Stimulated activated CD4-positive, alpha-beta T cell treated with anti-CD3 and anti-CD28 coated beads, Interleukin-15, amount 100 ng/mL, for 1 hour (primary cell): ENCODE measurements around the gene SH2D3C.

Source experiments
- DNase-seq, 2 donors: peaks; one replicate each; pipeline ENCODE4 v3.0.0-alpha.2; 2020; ENCODE audit warnings: low read depth in 1 of 2, low spot score in 1 of 2

The SH2D3C gene, protein sequence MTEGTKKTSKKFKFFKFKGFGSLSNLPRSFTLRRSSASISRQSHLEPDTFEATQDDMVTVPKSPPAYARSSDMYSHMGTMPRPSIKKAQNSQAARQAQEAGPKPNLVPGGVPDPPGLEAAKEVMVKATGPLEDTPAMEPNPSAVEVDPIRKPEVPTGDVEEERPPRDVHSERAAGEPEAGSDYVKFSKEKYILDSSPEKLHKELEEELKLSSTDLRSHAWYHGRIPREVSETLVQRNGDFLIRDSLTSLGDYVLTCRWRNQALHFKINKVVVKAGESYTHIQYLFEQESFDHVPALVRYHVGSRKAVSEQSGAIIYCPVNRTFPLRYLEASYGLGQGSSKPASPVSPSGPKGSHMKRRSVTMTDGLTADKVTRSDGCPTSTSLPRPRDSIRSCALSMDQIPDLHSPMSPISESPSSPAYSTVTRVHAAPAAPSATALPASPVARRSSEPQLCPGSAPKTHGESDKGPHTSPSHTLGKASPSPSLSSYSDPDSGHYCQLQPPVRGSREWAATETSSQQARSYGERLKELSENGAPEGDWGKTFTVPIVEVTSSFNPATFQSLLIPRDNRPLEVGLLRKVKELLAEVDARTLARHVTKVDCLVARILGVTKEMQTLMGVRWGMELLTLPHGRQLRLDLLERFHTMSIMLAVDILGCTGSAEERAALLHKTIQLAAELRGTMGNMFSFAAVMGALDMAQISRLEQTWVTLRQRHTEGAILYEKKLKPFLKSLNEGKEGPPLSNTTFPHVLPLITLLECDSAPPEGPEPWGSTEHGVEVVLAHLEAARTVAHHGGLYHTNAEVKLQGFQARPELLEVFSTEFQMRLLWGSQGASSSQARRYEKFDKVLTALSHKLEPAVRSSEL

DNA sequence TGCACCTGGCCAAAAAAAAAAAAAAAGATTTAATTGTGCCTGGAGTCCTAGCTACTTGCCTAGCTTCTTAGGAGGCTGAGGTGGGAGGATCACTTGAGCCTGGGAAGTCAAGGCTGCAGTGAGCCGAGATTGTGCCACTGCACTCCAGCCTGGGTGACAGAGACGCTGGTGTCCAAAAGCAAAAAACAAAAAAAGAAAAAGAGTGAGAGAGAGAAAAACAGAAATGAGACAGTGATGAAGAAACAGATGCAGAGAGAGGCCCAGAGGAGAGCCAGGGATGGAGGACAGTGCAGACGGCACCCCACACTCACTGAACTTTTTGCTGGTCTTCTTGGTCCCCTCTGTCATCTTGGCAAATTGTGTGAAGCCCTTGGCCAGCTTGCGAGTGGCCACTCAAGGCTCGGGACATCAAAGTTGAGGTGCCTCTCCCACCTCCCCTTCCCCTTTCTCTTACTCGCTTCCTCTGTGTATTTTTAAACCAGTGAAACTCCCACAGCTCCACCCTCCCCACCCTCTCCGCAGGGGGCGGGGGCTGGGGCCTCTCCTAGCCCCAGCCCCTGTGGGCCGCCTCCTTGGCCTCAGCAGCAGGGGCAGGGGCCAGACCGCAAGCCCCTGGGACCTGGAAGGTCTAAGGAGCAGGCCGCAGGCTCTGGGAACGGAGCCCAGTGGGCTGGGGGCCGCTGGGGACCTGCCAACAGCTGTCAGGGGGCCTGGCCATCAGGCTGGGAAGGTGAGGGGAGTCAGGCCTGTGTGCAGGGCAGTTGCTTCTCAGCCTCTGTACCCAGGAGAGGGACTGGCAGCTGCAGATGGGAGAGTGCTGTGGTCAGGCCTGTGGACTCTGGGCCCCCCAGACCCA, at the start of gene SH2D3C:
TSS of gene SH2D3C (minus strand) at position 387 of the 856 bp plus-strand sequence. CDS start at position 348, 39 bp downstream.
- peak in 1 of 2 donors; percentile 35 for DNase-seq

DNA sequence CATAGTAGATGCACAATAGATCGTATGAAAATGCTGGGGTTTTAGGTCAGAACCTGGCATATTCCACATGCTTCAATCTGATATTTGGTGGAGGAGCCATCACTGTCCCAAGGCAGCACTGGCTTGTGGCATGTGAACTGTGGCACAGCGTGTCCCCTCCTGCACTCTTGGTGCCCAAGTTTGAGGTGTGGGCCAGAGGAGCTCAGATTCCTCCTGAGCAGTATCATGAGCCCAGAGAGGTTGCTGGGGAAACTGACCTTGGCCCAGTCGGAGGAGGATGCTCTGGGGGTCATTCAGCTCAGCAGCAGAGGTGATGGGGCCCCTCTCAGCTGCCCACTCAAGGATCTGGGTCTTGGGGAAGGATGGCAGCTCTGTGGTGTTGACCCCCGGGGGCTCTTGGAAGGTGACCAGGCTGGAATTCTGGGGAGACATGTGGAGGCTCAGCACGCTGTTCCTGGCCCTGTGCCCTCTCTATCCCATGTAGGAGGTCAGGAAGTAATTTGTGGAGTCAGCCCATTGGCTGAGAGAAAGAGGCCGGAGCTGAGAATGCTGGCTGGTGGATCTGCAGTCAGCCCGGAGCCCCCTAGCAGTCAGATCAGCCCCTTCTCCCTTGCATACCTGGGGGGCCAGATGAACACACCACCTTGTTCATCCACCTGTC, 47.9 kb upstream of the SH2D3C start:
- DNase-seq: no peak

DNA sequence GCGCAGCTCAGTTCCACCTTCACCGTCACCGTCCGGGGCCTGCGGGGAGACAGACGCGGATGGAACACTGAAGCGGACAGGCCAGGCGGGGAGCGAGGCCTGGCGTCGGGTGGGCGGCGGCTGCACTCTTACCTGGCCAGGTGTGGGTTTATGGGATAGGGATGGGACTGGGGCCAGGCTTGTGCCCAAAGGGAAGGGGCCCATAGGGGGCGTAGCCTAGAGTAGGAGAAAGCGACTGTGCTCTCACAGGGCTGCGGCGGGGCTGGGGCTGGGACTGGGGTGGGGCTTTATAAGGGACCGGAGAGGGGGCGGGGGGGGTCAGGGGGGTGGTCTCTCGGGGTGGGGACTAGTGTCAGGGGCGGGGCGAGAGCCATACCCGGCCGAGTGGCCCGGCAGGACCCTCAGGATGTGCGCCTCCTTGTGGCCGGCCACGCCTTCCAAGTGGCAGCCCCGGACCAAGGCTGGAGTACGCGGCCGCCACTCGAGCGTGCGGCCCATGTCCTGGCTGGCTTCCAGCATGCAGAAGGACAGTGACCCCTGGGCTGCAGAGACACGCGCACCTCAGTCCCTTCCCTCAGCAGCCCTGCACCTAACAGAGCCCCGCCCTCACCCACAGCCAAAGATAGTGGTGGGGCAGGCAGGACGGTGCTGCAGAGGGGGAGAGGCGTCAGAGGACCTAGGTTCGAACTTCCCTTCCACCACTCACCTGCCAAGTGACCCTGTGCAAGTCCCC, 47.0 kb upstream of the SH2D3C start:
- no peak for DNase-seq

DNA sequence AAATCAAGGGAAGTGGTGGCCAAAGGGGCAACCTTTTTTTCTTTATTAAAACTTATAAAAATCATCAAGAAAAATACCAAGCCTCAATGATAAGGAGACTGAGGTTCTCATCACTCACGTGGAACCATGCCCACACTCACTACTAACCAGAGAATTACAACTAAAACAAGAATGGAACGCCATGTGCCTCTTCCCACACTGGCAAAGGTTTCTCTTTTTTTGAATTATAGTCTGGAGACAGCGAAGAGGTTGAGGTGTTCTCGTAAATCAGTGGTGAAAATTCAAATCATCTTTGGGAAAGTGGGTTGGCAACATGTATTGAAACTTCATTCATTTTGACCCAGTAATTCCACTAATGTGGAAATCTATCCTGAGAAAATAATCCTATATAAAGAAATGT, 43.6 kb upstream of the SH2D3C start:
- no peak for DNase-seq

DNA sequence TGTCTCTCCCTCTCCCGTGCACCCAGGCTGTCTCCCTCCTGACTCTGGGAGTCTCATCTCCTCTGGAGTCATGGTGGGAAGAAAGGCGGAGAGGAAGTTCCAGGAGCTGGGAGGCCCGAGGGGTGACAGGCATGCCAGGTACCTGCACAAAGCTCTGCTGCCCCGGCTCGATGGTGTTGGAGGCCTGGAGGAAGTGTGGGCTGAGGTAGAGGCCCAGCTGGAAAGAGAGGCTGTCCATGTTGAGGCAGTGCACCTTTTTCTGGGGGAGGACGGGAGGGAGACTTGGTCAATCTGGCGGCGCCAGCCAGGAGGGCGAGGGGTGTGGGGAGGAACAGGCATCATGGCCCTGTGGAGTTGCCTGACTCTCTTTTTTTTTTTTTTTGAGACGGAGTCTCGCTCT, 40.1 kb upstream of the SH2D3C start:
- no peak for DNase-seq

DNA sequence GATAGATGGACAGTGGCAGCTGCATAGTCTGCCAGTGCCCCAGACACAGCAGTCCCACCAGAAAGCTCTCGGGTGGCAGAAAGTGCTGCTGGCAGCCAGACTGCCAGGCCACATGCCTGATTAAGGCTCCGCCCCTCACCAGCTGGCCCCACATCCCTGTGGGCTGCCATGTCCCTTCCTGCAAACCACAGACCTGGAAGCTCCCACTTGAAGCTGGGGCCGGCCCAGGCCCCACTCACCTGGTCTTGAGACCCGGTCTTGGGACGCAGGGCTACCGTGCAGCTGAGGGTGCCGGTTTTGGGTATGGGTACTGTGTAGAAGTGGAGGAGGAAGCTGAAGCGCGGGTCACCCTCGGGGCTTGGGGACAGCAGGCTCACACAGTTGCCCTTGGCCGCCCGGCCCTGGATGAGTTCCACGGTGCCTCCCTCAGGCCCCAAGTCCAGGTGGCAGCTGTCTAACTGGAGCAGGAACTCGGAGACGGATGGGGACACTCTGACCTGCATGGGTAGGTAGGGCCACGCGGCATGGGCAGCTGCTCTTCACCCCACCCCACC, 39.5 kb upstream of the SH2D3C start:
- no peak for DNase-seq

DNA sequence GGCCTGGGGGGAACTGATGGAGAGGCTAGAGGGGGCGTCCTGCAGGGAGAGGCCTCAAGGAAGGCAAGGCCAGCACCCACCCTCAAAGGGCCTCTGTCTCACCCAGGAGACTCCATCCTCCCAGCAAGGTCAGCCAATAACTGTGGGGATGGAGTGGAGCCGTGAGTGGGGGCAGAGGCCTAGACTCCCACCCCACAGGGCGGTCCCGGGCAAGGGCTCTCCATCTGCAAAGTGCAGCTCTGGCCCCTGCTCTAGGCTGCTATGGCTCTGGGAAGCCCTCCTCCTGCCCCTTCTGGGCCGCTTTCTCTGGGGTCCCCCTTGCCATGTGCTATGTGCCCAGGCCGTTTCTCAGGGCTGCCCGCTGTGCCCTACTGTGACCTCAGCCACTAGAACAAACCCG, 38.3 kb upstream of the SH2D3C start:
- DNase-seq: no peak

DNA sequence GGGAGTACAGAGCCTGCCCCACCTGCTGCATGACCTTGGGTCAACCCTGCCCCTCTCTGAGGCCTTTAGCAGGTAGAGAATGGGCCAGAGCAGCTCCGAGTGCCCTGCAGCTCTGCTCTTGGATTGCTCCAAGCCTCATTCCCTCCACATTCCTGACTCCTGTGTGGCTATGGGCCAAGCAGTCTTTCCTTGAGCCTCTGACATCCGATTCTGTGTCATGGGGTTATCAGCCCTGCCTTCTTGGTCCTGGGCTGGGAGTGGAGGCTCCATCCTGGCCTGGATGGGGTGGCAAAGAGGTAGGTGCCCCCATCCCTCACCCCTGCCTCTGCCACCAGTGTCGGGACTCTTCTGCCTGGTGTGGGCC, 37.9 kb upstream of the SH2D3C start:
- no peak for DNase-seq

DNA sequence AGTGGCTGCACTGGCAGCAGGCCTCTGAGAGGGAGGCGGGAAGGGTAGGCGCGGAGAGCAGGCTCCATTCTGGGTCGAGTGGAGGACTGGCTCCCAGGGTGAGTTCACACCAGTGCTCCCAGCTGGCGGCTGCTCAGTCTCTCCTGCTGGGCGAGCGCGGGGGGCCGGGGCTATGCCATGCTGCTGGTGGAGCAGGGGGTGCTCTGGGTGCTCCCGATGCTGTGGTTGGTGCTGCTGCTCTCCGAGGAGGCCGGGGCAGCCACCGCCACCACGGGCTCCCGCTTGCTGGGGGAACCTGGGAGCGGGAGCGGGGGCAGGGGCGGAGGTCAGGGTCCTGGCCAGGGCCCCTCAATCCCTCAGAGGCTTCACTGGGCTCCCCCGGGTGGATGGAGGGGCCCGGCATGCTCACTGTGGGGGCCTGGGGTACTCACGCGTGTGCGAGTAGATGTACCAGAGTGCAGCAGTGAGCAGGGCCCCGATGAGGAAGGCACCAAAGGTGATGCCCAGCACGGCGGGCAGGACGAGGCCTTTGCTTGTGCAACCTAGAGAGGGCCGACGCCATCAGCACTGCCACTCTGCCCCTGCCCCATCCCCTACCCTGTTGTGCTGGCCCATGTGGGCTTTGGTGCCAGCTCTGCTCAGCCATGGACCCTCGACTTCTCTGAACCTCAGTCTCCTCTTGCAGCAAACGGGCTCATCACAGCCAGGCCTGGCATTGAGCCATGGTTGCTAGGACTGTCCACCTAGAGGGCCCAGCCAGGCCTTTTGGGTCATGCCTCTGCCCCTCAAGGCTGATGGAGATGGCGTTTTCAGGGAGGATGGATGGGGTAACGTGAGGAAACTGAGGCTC, 37.3 kb upstream of the SH2D3C start:
- DNase-seq: no peak

DNA sequence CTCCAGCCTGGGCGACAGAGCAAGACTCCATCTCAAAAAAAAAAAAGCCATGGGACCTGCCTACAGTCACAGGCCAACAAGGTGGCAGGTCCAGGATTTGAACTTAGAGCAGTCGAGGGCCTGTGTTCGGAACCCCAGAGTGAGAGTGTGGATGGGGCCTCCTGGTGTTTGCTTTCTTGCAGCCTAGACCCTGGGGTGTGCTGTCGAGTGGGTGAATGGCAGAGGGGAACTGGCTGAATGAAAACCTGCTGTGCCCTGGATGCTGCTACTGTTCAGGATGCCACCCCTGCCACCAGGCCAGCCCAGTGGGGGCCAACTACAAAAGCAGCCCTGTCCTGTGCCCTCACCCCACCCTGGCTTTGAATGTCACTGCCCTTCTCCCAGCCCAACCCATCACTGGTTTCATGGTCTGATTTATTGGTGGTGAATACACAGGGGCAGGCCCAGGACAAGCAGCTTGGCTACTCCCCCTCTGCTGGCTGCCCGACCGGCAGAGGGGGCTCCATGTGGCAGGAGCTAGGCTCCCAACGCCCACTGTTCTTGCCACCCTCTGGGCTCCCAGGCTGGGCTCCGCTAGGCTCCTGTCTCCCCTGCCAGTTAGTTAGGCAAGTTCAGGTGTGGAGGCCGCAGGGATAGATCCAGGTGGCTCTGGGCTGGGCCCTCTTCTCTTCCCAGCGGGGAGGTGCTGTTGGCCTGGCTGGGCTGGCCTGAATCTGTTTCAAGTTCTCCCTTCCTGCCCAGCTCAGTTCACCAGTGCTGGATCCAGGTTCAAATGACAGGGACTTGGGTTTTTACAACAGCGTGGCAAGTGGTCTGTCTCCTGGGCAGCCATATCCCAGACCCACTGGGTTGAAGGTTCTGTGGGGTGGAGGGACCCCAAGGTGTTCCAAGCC, 36.4 kb upstream of the SH2D3C start:
- DNase-seq: no peak

DNA sequence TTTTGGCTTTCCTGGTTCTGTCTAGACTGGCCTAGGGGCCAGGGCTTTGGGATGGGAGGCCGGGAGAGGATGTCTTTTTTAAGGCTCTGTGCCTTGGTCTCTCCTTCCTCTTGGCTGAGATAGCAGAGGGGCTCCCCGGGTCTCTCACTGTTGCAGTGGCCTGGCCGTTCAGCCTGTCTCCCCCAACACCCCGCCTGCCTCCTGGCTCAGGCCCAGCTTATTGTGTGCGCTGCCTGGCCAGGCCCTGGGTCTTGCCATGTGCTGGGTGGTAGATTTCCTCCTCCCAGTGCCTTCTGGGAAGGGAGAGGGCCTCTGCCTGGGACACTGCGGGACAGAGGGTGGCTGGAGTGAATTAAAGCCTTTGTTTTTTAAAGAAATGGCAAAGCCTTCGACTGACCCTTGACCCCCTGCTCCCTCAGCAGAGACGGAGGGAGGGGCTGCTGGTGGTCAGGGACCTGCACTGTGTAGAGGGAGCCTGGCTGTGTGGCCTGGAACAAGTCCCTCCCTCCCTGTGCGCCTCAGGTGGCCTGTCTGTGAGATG, 35.3 kb upstream of the SH2D3C start:
- DNase-seq: no peak

DNA sequence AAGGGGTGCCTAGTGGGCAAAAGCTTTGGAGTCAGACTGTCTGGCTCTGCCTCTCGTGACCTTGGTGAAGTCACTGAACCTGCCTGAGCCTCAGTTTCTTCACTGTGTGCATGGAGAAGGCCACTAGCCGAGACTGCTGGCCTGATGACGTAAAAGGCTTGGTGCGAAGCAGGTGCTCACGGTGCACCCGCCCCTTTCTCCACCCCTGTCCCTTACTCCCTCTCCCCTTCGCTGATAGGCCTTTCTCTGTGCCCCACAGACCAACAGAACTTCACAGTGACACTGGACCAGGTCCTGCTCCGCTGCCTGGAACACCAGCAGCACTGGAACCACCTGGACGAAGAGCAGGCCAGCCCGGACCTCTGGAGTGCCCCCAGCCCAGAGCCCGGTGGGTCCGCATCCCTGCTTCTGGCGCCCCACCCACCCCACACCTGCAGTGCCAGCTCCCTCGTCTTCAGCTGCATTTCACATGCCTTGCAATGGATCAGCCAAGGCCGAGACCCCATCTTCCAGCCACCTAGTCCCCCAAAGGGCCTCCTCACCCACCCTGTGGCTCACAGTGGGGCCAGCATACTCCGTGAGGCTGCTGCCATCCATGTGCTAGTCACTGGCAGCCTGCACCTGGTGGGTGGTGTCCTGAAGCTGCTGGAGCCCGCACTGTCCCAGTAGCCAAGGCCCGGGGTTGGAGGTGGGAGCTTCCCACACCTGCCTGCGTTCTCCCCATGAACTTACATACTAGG, 34.6 kb upstream of the SH2D3C start:
- DNase-seq: no peak

DNA sequence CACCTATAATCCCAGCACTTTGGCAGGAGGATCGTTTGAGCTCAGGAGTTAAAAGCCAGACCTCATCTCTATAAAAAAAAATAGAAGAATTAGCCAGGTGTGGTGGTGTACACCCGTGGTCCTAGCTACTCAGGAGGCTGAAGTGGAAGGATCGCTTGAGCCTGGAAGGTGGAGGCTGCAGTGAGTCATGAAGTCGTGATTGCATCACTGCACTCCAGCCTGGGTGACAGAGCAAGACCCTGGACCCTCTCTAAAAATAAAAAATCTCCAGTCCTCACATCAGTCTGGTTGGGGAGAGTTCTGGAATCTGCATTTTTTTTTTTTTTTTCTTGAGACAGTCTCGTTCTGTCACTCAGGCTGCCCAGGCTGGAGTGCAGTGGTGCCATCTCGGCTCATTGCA, 33.5 kb upstream of the SH2D3C start:
- no peak for DNase-seq

DNA sequence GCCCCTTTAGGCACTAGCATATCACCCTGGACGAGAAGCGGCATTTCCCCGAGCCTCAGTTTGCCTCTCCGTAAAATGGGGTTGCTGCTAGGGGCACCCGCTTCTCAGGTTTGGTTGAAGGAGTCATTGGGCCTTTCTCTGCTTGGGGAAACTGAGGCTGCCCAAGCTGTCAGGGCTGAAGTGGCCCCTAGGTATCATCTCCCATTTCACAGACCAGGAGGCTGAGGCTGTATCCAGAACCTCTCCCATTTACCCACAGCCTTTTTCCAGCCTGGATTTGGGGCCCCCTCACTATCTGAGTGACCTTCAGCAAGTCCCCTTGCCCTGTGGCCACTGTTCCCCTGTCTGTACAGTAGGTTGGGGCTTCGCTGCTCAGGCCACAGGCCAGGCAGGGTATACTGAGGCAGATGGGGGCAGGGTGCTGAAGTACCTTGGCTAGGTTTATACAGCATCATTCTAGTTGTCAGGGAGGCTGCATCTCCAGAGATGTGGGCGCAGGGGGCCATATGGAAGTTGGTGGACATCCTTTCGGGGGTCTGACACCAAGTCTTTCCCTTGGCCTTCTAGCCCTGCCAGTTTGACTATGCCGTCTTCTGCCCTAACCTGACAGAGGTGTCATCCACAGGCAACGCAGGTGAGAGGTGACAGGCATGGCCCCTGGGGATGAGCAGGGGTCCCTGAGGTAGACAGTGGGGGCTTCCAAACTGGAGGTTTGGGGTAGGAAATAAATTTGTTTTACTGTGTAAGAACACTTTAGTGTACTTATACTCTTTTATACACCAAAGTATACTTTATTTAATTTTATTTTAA, 32.1 kb upstream of the SH2D3C start:
- DNase-seq: no peak

DNA sequence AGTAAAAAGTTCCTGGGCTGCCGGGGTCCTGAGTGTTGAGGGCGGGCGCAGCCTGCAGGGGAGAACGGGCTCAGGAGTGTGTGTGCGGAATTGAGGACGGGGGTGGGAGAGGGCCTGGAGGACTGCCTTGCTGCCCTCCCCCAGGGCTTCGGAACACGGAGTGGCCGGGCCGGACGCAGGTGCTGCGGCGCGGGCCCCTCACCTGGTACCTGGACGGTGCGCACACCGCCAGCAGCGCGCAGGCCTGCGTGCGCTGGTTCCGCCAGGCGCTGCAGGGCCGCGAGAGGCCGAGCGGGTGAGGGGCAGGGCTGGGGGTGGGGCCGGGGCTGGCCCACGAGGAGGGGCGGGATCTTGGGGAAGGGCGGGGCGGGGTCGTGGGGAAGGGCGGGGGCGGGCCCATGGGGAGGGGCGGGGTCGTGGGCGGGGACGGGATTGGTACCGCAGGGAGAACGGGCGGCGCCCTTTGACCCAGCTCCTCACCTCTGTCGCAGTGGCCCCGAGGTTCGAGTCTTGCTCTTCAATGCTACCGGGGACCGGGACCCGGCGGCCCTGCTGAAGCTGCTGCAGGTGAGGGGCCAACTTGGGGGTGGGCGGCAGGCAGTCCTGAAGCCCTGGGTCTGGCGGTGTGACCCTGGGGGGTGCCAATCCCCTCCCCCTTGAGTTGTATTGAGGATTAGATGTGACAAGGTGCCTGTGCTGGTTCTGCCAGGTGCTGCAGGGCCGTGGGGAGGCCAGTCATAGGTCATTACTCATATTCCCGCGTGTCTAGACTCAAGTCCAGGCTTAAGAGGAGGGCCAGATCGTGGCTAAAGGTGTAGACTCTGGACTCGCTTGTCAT, 31.3 kb upstream of the SH2D3C start:
- no peak for DNase-seq
